ENCODE measurements around the gene TNRC18. TPM values are rescaled to one million over a fixed set of nuclear protein-coding genes. Genes with fewer than 3 reads are reported as not detected.

TNRC18 gene
- total and polyA plus RNA-seq, 2 of the 8 experiments (the other 6 are each of a cell fraction or from before 2014, with no cell fraction given), result 1.7 to 8.6 TPM

GRCh38 chr7:5436003-5436678 lies 12.5 kb upstream of the TNRC18 start:
- H3K9ac ChIP-seq (replicated peaks in 1 of 4; ENCODE audit: extremely low read depth in 1 of 4, low read depth in 3 of 4, low read length in 3 of 4), result no peak overlapping the region
- no peak overlapping the region for H3K14ac ChIP-seq (ENCODE audit: insufficient read length)
- no peak overlapping the region for H2AK5ac ChIP-seq (ENCODE audit: low read depth, low read length)
- H3K56ac ChIP-seq (replicated peaks; ENCODE audit: insufficient read length, low read depth, low read length), result no peak overlapping the region
- H4K5ac ChIP-seq (ENCODE audit: insufficient read length, low read depth, low read length), result no peak overlapping the region
- no peak overlapping the region for H3K23ac ChIP-seq (ENCODE audit: insufficient read length)
- H2BK120ac ChIP-seq (replicated peaks; ENCODE audit: low read depth, low read length), result no peak overlapping the region
- H2AFZ ChIP-seq (ENCODE audit: low read length), result no peak overlapping the region
- POLR2A ChIA-PET (ENCODE audit: partially characterized antibody), result interaction anchor here (0.8 to 1.7 kb wide), 5 partner anchors 14 to 93 kb away, joined by 3 to 4 read pairs (median 3); no protein-coding TSS in a partner anchor
- H2BK5ac ChIP-seq (ENCODE audit: low read depth, low read length), result no peak overlapping the region
- peaks cover 0 to 11% of the 10 kb centered on the region in 2 experiments; a peak in 2 of 4 replicates for H3K9me3 ChIP-seq (ENCODE audit: insufficient read depth in 2 of 2, low read depth in 1 of 2, low read length in 1 of 2)
- H3K79me2 ChIP-seq (ENCODE audit: control insufficient read depth in 1 of 2, insufficient read depth in 2 of 2, low read length in 2 of 2), result no peaks in the 10 kb centered on the region
- CTCF ChIA-PET (ENCODE audit: partially characterized antibody), result interaction anchor here (0.6 to 6.2 kb wide), 9 partner anchors 8 to 261 kb away, joined by 3 to 39 read pairs (median 3); no protein-coding TSS in a partner anchor
- FAIRE-seq (no peak), DNase-seq (ENCODE audit: low read depth in 1 of 2, low spot score in 2 of 2) (no peak)
- H3K4me1 ChIP-seq (replicated peaks in 1 of 4; ENCODE audit: control insufficient read depth in 3 of 4, insufficient read depth in 4 of 4, low read length in 3 of 4), result peaks cover 0 to 2% (median 0%) of the 10 kb centered on the region in 4 experiments; a peak in 1 of 7 replicates
- no peak overlapping the region for H3K4ac ChIP-seq (replicated peaks; ENCODE audit: insufficient read length, low read depth, low read length)
- H4K91ac ChIP-seq (replicated peaks; ENCODE audit: insufficient read length, low read length), result no peak overlapping the region
- H4K8ac ChIP-seq (ENCODE audit: extremely low read depth, insufficient read depth, low read length), result no peak overlapping the region
- no peak overlapping the region for H3K4me3 ChIP-seq (ENCODE audit: extremely low read depth in 1 of 4, insufficient read depth in 2 of 4, low read depth in 3 of 4, low read length in 4 of 4)
- WGBS, 2 experiments (ENCODE audit: extremely low coverage in 1 of 2, insufficient coverage in 1 of 2, insufficient read length in 1 of 2, insufficient replicate concordance in 2 of 2, low coverage in 1 of 2, low lambda C conversion rate in 2 of 2, missing lambda C conversion rate in 1 of 2), result 96% methylated on average over 5 of the region's 5 CpGs; no CpG with 5 or more reads in 1 of the 2 experiments
- H3K27ac ChIP-seq (ENCODE audit: low read depth, low read length), result no peak overlapping the region
- TF ChIP-seq ASH2L (IDR thresholded peaks at IDR 0.05; ENCODE audit: low read length) (no peak), CBX5 (IDR thresholded peaks at IDR 0.05; ENCODE audit: low read depth, low read length) (no peak), RXRA (IDR thresholded peaks at IDR 0.05; ENCODE audit: insufficient read depth, low read depth, low read length) (no peak), SIN3A (conservative IDR thresholded peaks at IDR 0.05 in 1 of 2, IDR thresholded peaks at IDR 0.05 in 1 of 2; ENCODE audit: low read depth in 1 of 2, low read length in 2 of 2) (no peak), HDAC6 (IDR thresholded peaks at IDR 0.05; ENCODE audit: low read depth, low read length) (no peak), POU5F1 (IDR thresholded peaks at IDR 0.05; ENCODE audit: low read depth, low read length) (no peak), JUND (IDR thresholded peaks at IDR 0.05; ENCODE audit: low read length) (no peak), CREB1 (IDR thresholded peaks at IDR 0.05) (no peak), POLR2A (IDR thresholded peaks at IDR 0.05; ENCODE audit: control extremely low read depth in 1 of 2, low read depth in 2 of 2, low read length in 2 of 2) (no peak), USF2 (IDR thresholded peaks at IDR 0.05; ENCODE audit: low read length) (no peak), SIRT6 (IDR thresholded peaks at IDR 0.05; ENCODE audit: low read length) (no peak), SP2 (IDR thresholded peaks at IDR 0.05; ENCODE audit: low read length) (no peak)
- H2BK20ac ChIP-seq (ENCODE audit: low read length), result no peak overlapping the region
- no peak overlapping the region for H3K4me2 ChIP-seq (ENCODE audit: insufficient read depth in 1 of 2, low read depth in 2 of 2, low read length in 2 of 2)
- peaks cover 0 to 7% (median 3%) of the 10 kb centered on the region in 4 experiments; a peak in 5 of 7 replicates for H3K27me3 ChIP-seq (replicated peaks in 1 of 4; ENCODE audit: control insufficient read depth in 3 of 4, extremely low read depth in 1 of 4, insufficient read depth in 3 of 4, low read length in 3 of 4)
- H3K18ac ChIP-seq (ENCODE audit: extremely low read depth, low read length), result no peak overlapping the region
- no peaks in the 10 kb centered on the region for H3K79me1 ChIP-seq (ENCODE audit: low read depth, low read length)
- H2BK12ac ChIP-seq (ENCODE audit: low read depth, low read length), result no peak overlapping the region
- H4K20me1 ChIP-seq (replicated peaks in 1 of 2; ENCODE audit: control insufficient read depth in 1 of 2, insufficient read depth in 2 of 2, low read length in 2 of 2), result peaks cover 4 to 6% of the 10 kb centered on the region in 2 experiments
- no peak overlapping the region for H2BK15ac ChIP-seq (ENCODE audit: low read length)
- no peaks in the 10 kb centered on the region; the same call in 1 of the 2 replicates for H3K23me2 ChIP-seq (ENCODE audit: low read depth, low read length)
- H3K36me3 ChIP-seq (ENCODE audit: control insufficient read depth in 2 of 4, insufficient read depth in 4 of 4, low read length in 3 of 4), result no peaks in the 10 kb centered on the region
